Erythroblast (primary cell): ENCODE data around the gene AQP1.

Experiments used
- GATA1 ChIP-seq: IDR thresholded peaks from 2 replicates; pipeline ENCODE4 v1.6.1; 2011; ENCODE audit warnings: low read depth, mild to moderate bottlenecking, control low read depth, low read length, moderate library complexity
- POLR2A ChIP-seq: IDR thresholded peaks from 2 replicates; pipeline ENCODE4 v1.6.1; 2011; ENCODE audit warnings: mild to moderate bottlenecking, low read length

DNA sequence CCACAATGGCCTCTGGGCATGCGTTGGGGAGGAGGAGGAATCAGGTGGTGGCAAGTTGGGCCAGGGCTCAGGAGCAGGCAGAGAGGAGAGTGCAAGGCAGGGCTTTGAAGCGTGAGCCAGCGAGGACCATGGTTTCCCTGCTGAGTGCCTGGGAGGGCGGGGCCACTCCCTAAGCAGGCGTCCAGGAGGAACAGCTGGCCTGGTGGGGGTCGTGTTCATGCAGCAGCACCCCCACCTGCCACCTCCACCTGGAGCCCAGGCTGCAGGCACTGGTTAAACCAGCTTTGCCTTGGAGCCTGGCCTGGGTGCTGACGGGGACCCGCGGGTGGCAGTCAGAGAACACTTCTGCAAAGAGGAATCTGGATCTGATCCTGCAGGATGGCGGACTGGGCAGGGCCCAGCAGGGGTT is 24.2 kb upstream of the AQP1 start:
- TF ChIP-seq POLR2A: no peak
- no peak for TF ChIP-seq GATA1
